GM10248 (cell line): ENCODE results near the gene KCNIP3.

ENCODE experiments used
- CTCF ChIA-PET: fragments of 300-600 bp; sonication (Branson Sonifier 250); formaldehyde crosslinking; extraction: SDS; loops from one replicate; lab custom pipeline; 2021; ENCODE audit warnings: antibody characterized with exemption; lab: Yijun Ruan, JAX
- POLR2A ChIA-PET: fragments of 350-650 bp; sonication (Branson Sonifier 250); formaldehyde crosslinking; extraction: SDS; loops from one replicate; lab custom pipeline; 2020; ENCODE audit warnings: antibody characterized with exemption; lab: Yijun Ruan, JAX
- DNase-seq: peaks from one replicate; pipeline ENCODE4 v3.0.0; 2012; ENCODE audit errors: extremely low spot score
- CTCF ChIP-seq: IDR thresholded peaks from 2 replicates; pipeline ENCODE4 v1.5.1; 2012; ENCODE audit warnings: mild to moderate bottlenecking, low read depth; ENCODE audit errors: extremely low read depth, missing control alignments, control extremely low read depth

KCNIP3 gene

GRCh38 chr2:95278637-95279225 is 18.4 kb upstream of the KCNIP3 start:
- no peak for DNase-seq
- no peak for TF ChIP-seq CTCF
- POLR2A ChIA-PET = no interaction called here
- CTCF ChIA-PET = interaction anchor here (0.9 kb wide), 1 partner anchor 16 kb away, joined by 3 read pairs; no protein-coding TSS in a partner anchor

GRCh38 chr2:95279435-95280035 is 17.6 kb upstream of the KCNIP3 start:
- DNase-seq = no peak
- TF ChIP-seq CTCF = no peak
- CTCF ChIA-PET = no interaction called here
- POLR2A ChIA-PET = no interaction called here

- POLR2A ChIA-PET = no interaction called here
- TF ChIP-seq CTCF = no peak
- CTCF ChIA-PET = no interaction called here
- DNase-seq = no peak
Observed at GRCh38 chr2:95281071-95281470, 16.1 kb upstream of the KCNIP3 start.

- POLR2A ChIA-PET = no interaction called here
- no peak for TF ChIP-seq CTCF
- CTCF ChIA-PET = interaction anchor here (1.3 kb wide), 1 partner anchor 64 kb away, joined by 3 read pairs; no protein-coding TSS in a partner anchor
- no peak for DNase-seq
Observed at GRCh38 chr2:95281786-95282185, 15.4 kb upstream of the KCNIP3 start.

- ChIA-PET POLR2A (no interaction called here), CTCF (interaction anchor here (1.3 kb wide), 1 partner anchor 63 kb away, joined by 3 read pairs; no protein-coding TSS in a partner anchor)
- DNase-seq = no peak
- TF ChIP-seq CTCF = no peak
Observed at GRCh38 chr2:95282458-95282857, 14.7 kb upstream of the KCNIP3 start.

GRCh38 chr2:95283562-95283961 is 13.6 kb upstream of the KCNIP3 start:
- CTCF ChIA-PET = interaction anchor here (1.0 kb wide), 1 partner anchor 260 kb away, joined by 4 read pairs; no protein-coding TSS in a partner anchor
- POLR2A ChIA-PET = no interaction called here
- DNase-seq = no peak
- TF ChIP-seq CTCF = no peak
